Measurements from ENCODE around the gene FIP1L1.

DNA sequence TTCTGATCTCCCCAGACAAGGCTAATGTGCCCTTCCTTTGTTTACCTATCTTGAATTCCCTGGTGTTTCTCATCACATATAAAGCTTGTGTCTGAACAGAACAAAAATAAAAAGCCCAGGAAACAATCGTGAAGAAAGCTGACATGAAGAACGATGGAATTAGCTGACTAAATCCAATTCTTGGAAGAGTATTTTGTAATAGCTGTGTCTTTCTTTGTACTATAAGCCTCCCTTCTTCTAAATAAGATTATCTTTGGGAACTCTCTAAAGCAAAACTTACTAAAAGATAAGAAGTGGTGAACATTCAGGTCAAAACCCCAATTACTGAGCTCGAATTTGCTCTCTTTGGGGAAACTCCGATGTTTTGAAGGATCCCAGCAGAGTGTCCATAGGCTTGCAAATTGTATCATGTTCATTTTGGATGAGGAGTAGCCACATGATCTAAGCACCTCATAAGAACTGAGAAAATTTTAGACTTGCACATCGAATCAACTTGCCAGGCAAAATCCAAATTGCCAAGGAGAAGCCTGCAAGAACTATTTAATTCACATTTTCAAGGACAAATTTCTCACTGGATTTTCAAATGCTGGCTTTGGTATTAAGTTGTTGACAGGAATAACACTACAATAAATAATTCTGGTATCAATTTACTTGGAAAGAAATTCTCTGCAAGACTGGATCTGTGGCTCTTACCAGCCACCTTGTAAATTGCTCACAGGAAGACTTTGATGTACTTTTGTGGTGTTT lies 107.6 kb downstream of the FIP1L1 start:
- TF ChIP-seq CTCF (IDR thresholded peaks at IDR 0.05; ENCODE audit: insufficient read depth, low read length) = no peak
- no peak for TF ChIP-seq POLR2AphosphoS5 (IDR thresholded peaks at IDR 0.05; ENCODE audit: low read depth)
- TF ChIP-seq, protein P1, sequence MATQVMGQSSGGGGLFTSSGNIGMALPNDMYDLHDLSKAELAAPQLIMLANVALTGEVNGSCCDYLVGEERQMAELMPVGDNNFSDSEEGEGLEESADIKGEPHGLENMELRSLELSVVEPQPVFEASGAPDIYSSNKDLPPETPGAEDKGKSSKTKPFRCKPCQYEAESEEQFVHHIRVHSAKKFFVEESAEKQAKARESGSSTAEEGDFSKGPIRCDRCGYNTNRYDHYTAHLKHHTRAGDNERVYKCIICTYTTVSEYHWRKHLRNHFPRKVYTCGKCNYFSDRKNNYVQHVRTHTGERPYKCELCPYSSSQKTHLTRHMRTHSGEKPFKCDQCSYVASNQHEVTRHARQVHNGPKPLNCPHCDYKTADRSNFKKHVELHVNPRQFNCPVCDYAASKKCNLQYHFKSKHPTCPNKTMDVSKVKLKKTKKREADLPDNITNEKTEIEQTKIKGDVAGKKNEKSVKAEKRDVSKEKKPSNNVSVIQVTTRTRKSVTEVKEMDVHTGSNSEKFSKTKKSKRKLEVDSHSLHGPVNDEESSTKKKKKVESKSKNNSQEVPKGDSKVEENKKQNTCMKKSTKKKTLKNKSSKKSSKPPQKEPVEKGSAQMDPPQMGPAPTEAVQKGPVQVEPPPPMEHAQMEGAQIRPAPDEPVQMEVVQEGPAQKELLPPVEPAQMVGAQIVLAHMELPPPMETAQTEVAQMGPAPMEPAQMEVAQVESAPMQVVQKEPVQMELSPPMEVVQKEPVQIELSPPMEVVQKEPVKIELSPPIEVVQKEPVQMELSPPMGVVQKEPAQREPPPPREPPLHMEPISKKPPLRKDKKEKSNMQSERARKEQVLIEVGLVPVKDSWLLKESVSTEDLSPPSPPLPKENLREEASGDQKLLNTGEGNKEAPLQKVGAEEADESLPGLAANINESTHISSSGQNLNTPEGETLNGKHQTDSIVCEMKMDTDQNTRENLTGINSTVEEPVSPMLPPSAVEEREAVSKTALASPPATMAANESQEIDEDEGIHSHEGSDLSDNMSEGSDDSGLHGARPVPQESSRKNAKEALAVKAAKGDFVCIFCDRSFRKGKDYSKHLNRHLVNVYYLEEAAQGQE (IDR thresholded peaks at IDR 0.05; ENCODE audit: insufficient replicate concordance, low read depth) = no peak

All from HL-60 (cell line).